OCI-M2 (cell line): ENCODE data around the gene FARP1.

ENCODE experiments used
- DNase-seq: peaks from one replicate; lab custom pipeline; 2025; ENCODE audit not compliant: unreplicated experiment; lab: John Stamatoyannopoulos, UW

The FARP1 gene

GRCh38 chr13:98476106-98476505, 333.2 kb downstream of the FARP1 start:
- no peak for DNase-seq

GRCh38 chr13:98476538-98476966, 333.7 kb downstream of the FARP1 start:
- no peak for DNase-seq

- peak; percentile 31 for DNase-seq
Measured at GRCh38 chr13:98478189-98479129, 335.6 kb downstream of the FARP1 start.

GRCh38 chr13:98479496-98480003, 336.7 kb downstream of the FARP1 start:
- no peak for DNase-seq

GRCh38 chr13:98480915-98481877, 338.3 kb downstream of the FARP1 start:
- no peak for DNase-seq

- no peak for DNase-seq
Measured at GRCh38 chr13:98482476-98483444, 339.9 kb downstream of the FARP1 start.

- DNase-seq: no peak
Measured at GRCh38 chr13:98483601-98484288, 340.9 kb downstream of the FARP1 start.

GRCh38 chr13:98484289-98485219, 341.7 kb downstream of the FARP1 start:
- no peak for DNase-seq

- DNase-seq: no peak
Measured at GRCh38 chr13:98485561-98485960, 342.7 kb downstream of the FARP1 start.

GRCh38 chr13:98486412-98486811, 343.5 kb downstream of the FARP1 start:
- DNase-seq: no peak

GRCh38 chr13:98487016-98487415, 344.1 kb downstream of the FARP1 start:
- DNase-seq: no peak

- no peak for DNase-seq
Measured at GRCh38 chr13:98487522-98487921, 344.6 kb downstream of the FARP1 start.

- no peak for DNase-seq
Measured at GRCh38 chr13:98488736-98489135, 345.8 kb downstream of the FARP1 start.

GRCh38 chr13:98489446-98490194, 346.7 kb downstream of the FARP1 start:
- DNase-seq: no peak

- no peak for DNase-seq
Measured at GRCh38 chr13:98490195-98490836, 347.4 kb downstream of the FARP1 start.

- DNase-seq: no peak
Measured at GRCh38 chr13:98490866-98491265, 348.0 kb downstream of the FARP1 start.

- DNase-seq: no peak
Measured at GRCh38 chr13:98492335-98493041, 349.6 kb downstream of the FARP1 start.
